ENCODE data around the gene CLEC14A.

CLEC14A gene

GRCh38 chr14:38206689-38207376 is 49.1 kb downstream of the CLEC14A start:
- no peaks in the 10 kb centered on the region for H3K36me3 ChIP-seq (replicated peaks)
- no peak overlapping the region for H3K27ac ChIP-seq
- in situ Hi-C loops (cut with HindIII; ENCODE audit: low pct_ligation_motif_present, low sequenced_read_pairs) = no loop called here
- no peak for DNase-seq
- no peak for TF ChIP-seq CTCF (IDR thresholded peaks at IDR 0.05; ENCODE audit: low read depth, low read length, missing control alignments)
- H3K4me3 ChIP-seq (ENCODE audit: low read depth, low read length) = no peak overlapping the region
- peaks cover 26% of the 10 kb centered on the region for H3K27me3 ChIP-seq (replicated peaks)

GRCh38 chr14:38205949-38206665 is 49.8 kb downstream of the CLEC14A start:
- TF ChIP-seq CTCF (IDR thresholded peaks at IDR 0.05; ENCODE audit: low read depth, low read length, missing control alignments) = no peak
- Histone ChIP-seq H3K36me3 (replicated peaks) (no peaks in the 10 kb centered on the region), H3K27ac (no peak overlapping the region), H3K27me3 (replicated peaks) (peaks cover 19% of the 10 kb centered on the region), H3K4me3 (ENCODE audit: low read depth, low read length) (no peak overlapping the region)
- in situ Hi-C loops (cut with HindIII; ENCODE audit: low pct_ligation_motif_present, low sequenced_read_pairs) = no loop called here
- DNase-seq = no peak

- H3K4me3 ChIP-seq (ENCODE audit: low read depth, low read length) = no peak overlapping the region
- no peak overlapping the region for H3K27ac ChIP-seq
- no peak for DNase-seq
- in situ Hi-C loops (cut with HindIII; ENCODE audit: low pct_ligation_motif_present, low sequenced_read_pairs) = no loop called here
- TF ChIP-seq CTCF (IDR thresholded peaks at IDR 0.05; ENCODE audit: low read depth, low read length, missing control alignments) = no peak
- no peaks in the 10 kb centered on the region for H3K36me3 ChIP-seq (replicated peaks)
- H3K27me3 ChIP-seq (replicated peaks) = peaks cover 15% of the 10 kb centered on the region
Observed at GRCh38 chr14:38205119-38205813, 50.6 kb downstream of the CLEC14A start.

GRCh38 chr14:38204719-38205115 is 51.2 kb downstream of the CLEC14A start:
- no peak overlapping the region for H3K27ac ChIP-seq
- H3K4me3 ChIP-seq (ENCODE audit: low read depth, low read length) = no peak overlapping the region
- DNase-seq = no peak
- H3K27me3 ChIP-seq (replicated peaks) = peaks cover 13% of the 10 kb centered on the region
- in situ Hi-C loops (cut with HindIII; ENCODE audit: low pct_ligation_motif_present, low sequenced_read_pairs) = no loop called here
- no peaks in the 10 kb centered on the region for H3K36me3 ChIP-seq (replicated peaks)
- no peak for TF ChIP-seq CTCF (IDR thresholded peaks at IDR 0.05; ENCODE audit: low read depth, low read length, missing control alignments)
